ENCODE results near the gene EXOC3L4. TPM values are rescaled to one million over a fixed set of nuclear protein-coding genes. Genes with fewer than 3 reads are reported as not detected.

Gene EXOC3L4
- total and polyA plus RNA-seq, 2 donors (not counting 1 experiment from before 2014, with no cell fraction given), result 0.39 to 0.50 TPM

DNA sequence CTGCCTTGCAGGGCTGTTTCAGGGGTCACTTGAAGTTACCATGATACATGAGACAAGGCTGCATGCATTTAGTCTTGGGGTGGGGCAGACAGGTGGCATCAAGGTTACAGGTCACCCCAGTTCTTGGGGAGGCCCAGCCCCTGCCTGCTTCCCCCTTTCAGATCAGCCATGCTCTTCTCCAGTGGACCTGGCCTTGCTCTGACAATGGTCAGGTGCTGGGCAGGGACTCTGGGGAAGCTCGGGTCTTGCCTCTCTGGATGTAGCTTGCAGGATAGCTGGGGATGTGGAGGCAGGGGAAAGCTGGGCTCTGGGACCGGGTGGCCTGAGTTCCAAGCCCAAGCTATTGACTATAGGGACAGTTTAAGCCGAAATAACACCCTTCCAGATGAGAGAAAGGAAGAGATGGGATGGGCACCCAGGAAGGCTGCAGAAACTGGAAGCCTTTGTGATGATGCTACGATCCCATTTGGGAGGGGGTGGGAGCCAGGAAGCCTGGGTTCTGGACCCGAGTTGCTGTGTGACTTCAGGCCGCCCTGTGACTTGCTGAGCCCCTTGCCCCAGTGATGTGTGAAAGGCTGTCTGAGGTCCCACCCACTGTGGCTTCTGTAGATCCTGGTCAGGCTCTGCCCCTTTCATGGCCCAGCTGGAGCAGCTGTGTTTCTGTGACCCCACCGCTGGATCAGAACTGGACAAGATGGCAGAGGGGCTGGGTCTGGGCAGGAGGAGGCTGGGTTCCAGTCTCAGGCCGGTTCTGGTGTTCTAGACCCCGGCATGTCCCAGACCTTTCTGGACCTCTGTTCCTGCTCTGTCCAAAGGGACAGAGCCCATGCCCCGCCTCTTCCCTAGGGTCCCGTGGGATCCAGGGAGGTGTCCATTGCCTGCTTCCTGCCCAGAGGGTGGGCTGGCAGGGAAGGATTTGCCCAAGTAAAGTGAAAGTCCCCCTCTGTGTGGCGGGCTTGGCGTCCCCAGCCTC, 30.9 kb downstream of the EXOC3L4 start:
- TF ChIP-seq CTCF (conservative IDR thresholded peaks at IDR 0.05 in 1 of 2, IDR thresholded peaks at IDR 0.05 in 1 of 2; ENCODE audit: low read depth in 1 of 2, low read length in 2 of 2) (no peak), EZH2 (IDR thresholded peaks at IDR 0.05; ENCODE audit: low read length, missing control alignments) (no peak)
- peaks cover 31% of the 10 kb centered on the region for H3K4me1 ChIP-seq (ENCODE audit: control insufficient read depth, extremely low read depth, insufficient read depth, low read length)
- peaks cover 19% of the 10 kb centered on the region for H3K36me3 ChIP-seq (ENCODE audit: control insufficient read depth, insufficient read depth, low read length)
- DNase-seq (ENCODE audit: low read depth in 2 of 2), result no peak
- no peak overlapping the region for H3K27ac ChIP-seq (ENCODE audit: insufficient read depth, low read length)
- no peak overlapping the region for H2AFZ ChIP-seq (ENCODE audit: low read length)
- H3K9ac ChIP-seq (ENCODE audit: insufficient read depth, low read length), result no peak overlapping the region
- no peak overlapping the region for H3K4me2 ChIP-seq (ENCODE audit: extremely low read depth, insufficient read depth, low read length)
- no peaks in the 10 kb centered on the region for H3K9me3 ChIP-seq (ENCODE audit: control insufficient read depth, insufficient read depth, low read depth, low read length)
- H3K79me2 ChIP-seq (ENCODE audit: control insufficient read depth, insufficient read depth, low read length), result peaks cover 10% of the 10 kb centered on the region
- peak overlapping the region in 1 of 4 experiments; percentile 72 for H3K4me3 ChIP-seq (replicated peaks in 1 of 4; ENCODE audit: control extremely low read depth in 1 of 4, insufficient read depth in 1 of 4, low read depth in 3 of 4, low read length in 4 of 4)
- no peaks in the 10 kb centered on the region for H4K20me1 ChIP-seq (ENCODE audit: control insufficient read depth, extremely low read depth, insufficient read depth, low read length)
- H3K27me3 ChIP-seq (ENCODE audit: control insufficient read depth, insufficient read depth, low read length), result no peaks in the 10 kb centered on the region

DNA sequence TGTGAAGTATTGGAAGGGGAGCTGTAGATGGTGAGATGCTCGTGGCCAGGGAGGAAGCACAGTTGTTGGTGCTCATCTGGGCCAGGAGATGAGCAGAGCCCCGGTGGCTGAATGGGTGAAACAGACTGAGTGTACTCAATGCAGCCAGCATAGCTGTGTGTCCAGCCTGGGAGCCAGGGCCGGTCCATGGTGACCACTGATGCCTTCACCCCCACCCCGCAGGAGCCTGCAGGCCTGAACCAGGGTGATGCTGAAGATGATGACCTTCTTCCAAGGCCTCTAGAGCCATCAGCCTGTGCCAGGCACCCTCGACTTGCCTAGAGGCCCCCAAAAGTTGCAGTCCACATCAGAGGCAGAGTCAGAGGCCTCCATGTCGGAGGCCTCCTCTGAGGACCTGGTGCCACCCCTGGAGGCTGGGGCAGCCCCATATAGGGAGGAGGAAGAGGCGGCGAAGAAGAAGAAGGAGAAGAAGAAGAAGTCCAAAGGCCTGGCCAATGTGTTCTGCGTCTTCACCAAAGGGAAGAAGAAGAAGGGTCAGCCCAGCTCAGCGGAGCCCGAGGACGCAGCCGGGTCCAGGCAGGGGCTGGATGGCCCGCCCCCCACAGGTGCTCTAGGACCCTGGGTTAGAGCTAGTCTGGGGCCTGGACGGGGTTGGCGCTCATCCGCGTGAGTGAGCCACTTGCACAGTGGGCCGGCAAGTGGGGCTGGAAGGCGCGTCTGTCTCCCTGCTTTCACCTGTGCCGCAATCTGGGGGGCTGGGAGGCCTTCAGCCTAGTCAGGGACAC, 31.8 kb downstream of the EXOC3L4 start:
- peaks cover 10% of the 10 kb centered on the region for H3K79me2 ChIP-seq (ENCODE audit: control insufficient read depth, insufficient read depth, low read length)
- H3K4me1 ChIP-seq (ENCODE audit: control insufficient read depth, extremely low read depth, insufficient read depth, low read length), result peaks cover 32% of the 10 kb centered on the region
- H3K9me3 ChIP-seq (ENCODE audit: control insufficient read depth, insufficient read depth, low read depth, low read length), result no peaks in the 10 kb centered on the region
- peaks cover 22% of the 10 kb centered on the region for H3K36me3 ChIP-seq (ENCODE audit: control insufficient read depth, insufficient read depth, low read length)
- peak overlapping the region; percentile 59 for H3K4me2 ChIP-seq (ENCODE audit: extremely low read depth, insufficient read depth, low read length)
- H3K4me3 ChIP-seq (replicated peaks in 1 of 4; ENCODE audit: control extremely low read depth in 1 of 4, insufficient read depth in 1 of 4, low read depth in 3 of 4, low read length in 4 of 4), result peak overlapping the region in 2 of 4 experiments; percentile 17 to 72
- TF ChIP-seq EZH2 (IDR thresholded peaks at IDR 0.05; ENCODE audit: low read length, missing control alignments), result no peak
- no peak for TF ChIP-seq CTCF (conservative IDR thresholded peaks at IDR 0.05 in 1 of 2, IDR thresholded peaks at IDR 0.05 in 1 of 2; ENCODE audit: low read depth in 1 of 2, low read length in 2 of 2)
- no peak overlapping the region for H3K27ac ChIP-seq (ENCODE audit: insufficient read depth, low read length)
- no peak for DNase-seq (ENCODE audit: low read depth in 2 of 2)
- no peaks in the 10 kb centered on the region for H4K20me1 ChIP-seq (ENCODE audit: control insufficient read depth, extremely low read depth, insufficient read depth, low read length)
- H3K27me3 ChIP-seq (ENCODE audit: control insufficient read depth, insufficient read depth, low read length), result no peaks in the 10 kb centered on the region
- no peak overlapping the region for H2AFZ ChIP-seq (ENCODE audit: low read length)
- no peak overlapping the region for H3K9ac ChIP-seq (ENCODE audit: insufficient read depth, low read length)

DNA sequence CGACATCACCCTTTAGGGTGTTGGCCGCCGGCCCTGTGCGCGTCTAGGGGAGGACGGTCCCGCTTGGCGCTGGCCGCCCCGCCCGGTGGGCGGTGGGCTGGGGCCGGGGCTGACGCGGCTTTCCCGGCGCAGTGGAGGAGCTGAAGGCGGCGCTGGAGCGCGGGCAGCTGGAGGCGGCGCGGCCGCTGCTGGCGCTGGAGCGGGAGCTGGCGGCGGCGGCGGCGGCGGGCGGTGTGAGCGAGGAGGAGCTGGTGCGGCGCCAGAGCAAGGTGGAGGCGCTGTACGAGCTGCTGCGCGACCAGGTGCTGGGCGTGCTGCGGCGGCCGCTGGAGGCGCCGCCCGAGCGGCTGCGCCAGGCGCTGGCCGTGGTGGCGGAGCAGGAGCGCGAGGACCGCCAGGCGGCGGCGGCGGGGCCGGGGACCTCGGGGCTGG, 32.4 kb downstream of the EXOC3L4 start:
- Histone ChIP-seq H3K4me3 (replicated peaks in 1 of 4; ENCODE audit: control extremely low read depth in 1 of 4, insufficient read depth in 1 of 4, low read depth in 3 of 4, low read length in 4 of 4) (peak overlapping the region in 2 of 4 experiments; percentile 17 to 72), H3K36me3 (ENCODE audit: control insufficient read depth, insufficient read depth, low read length) (peaks cover 24% of the 10 kb centered on the region), H4K20me1 (ENCODE audit: control insufficient read depth, extremely low read depth, insufficient read depth, low read length) (no peaks in the 10 kb centered on the region), H3K4me1 (ENCODE audit: control insufficient read depth, extremely low read depth, insufficient read depth, low read length) (peaks cover 30% of the 10 kb centered on the region), H3K4me2 (ENCODE audit: extremely low read depth, insufficient read depth, low read length) (peak overlapping the region; percentile 59), H3K27ac (ENCODE audit: insufficient read depth, low read length) (no peak overlapping the region), H3K27me3 (ENCODE audit: control insufficient read depth, insufficient read depth, low read length) (no peaks in the 10 kb centered on the region), H3K79me2 (ENCODE audit: control insufficient read depth, insufficient read depth, low read length) (peaks cover 10% of the 10 kb centered on the region), H3K9ac (ENCODE audit: insufficient read depth, low read length) (no peak overlapping the region), H3K9me3 (ENCODE audit: control insufficient read depth, insufficient read depth, low read depth, low read length) (no peaks in the 10 kb centered on the region), H2AFZ (ENCODE audit: low read length) (no peak overlapping the region)
- DNase-seq (ENCODE audit: low read depth in 2 of 2), result peak in 1 of 2 donors; percentile 47
- TF ChIP-seq CTCF (conservative IDR thresholded peaks at IDR 0.05 in 1 of 2, IDR thresholded peaks at IDR 0.05 in 1 of 2; ENCODE audit: low read depth in 1 of 2, low read length in 2 of 2) (peak in 1 of 2 donors; percentile 5), EZH2 (IDR thresholded peaks at IDR 0.05; ENCODE audit: low read length, missing control alignments) (no peak)
